Fibroblast of skin of scalp (primary cell): ENCODE results near the gene PRR22.

ENCODE experiments used
- DNase-seq: peaks from one replicate; pipeline ENCODE4 v3.0.0-alpha.2; 2013

The PRR22 gene

DNA sequence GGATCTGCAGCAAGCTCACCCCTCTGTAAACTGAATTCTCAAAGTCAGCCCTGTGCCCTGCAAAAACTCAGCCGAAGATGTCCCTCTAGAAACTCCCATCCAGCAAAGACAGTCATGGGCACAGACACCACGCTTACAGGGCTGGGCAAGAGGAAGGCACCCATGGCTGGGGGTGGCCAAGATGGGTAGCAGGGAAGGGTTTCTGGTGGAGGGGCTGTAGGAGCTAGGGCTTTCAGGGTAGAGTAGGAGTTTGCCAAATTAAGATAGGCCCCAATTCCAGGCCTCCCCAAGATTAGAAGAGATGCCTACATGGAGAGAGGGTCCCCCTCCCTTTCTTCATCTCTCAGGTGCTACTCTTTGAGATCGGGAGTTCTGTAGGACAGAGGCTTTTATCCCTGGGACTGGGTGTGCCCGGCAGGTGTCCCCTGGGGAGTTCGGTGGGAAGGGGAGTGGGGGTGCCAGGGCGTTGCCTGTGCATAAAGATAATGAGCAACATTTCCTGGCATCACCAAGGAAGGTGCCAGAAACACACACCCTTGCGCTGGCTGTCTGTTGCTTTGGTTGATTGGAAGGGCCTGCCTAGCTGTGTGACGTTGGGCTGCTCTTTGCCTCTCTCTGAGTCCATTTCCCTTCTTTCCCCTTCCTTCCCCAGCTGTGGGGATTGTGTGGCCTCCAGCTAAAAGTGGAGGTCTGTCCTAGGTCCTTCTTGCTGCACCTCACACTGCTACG is 29.7 kb upstream of the PRR22 start:
- DNase-seq = no peak

DNA sequence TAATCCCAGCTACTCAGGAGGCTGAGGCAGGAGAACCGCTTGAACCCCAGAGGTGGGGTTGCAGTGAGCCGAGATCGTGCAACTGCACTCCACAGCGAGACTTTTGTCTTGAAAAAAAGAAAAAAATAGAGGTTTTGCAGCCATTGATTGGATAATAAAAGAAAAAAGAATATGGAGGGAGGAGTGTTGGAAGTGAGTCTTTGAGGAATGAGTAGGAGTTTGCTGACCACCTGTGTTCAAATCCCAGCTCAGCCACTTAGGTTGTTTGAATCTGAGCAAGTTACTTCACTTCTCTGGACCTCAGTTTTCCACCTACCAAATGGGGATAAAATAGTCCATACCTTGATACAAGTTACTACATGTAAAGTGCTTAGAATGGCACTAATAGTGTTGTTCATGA is 26.6 kb upstream of the PRR22 start:
- DNase-seq = no peak

GRCh38 chr19:5809469-5809868 is 24.9 kb upstream of the PRR22 start:
- DNase-seq = no peak

GRCh38 chr19:5809053-5809452 is 24.5 kb upstream of the PRR22 start:
- DNase-seq = no peak

GRCh38 chr19:5808120-5808816 is 23.7 kb upstream of the PRR22 start:
- DNase-seq = no peak

GRCh38 chr19:5806905-5807304 is 22.4 kb upstream of the PRR22 start:
- no peak for DNase-seq

DNA sequence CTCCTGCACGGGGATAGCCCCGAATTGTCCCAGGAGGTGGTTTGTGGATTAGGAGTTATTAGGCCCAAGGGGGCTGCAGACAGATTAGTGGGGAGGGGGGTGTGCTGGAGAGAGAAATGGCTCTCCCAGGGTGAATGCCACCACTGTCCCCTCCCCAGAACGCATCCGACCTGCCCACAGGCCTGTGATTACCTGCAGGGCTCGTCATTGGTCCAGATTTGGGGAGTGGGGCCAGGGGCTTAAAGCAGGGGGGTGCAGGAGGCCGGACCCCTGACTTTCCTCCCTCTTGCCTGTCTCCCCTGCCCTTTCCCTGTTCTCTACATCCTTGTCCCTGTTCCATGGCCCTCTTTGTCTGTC is 21.6 kb upstream of the PRR22 start:
- DNase-seq = no peak

DNA sequence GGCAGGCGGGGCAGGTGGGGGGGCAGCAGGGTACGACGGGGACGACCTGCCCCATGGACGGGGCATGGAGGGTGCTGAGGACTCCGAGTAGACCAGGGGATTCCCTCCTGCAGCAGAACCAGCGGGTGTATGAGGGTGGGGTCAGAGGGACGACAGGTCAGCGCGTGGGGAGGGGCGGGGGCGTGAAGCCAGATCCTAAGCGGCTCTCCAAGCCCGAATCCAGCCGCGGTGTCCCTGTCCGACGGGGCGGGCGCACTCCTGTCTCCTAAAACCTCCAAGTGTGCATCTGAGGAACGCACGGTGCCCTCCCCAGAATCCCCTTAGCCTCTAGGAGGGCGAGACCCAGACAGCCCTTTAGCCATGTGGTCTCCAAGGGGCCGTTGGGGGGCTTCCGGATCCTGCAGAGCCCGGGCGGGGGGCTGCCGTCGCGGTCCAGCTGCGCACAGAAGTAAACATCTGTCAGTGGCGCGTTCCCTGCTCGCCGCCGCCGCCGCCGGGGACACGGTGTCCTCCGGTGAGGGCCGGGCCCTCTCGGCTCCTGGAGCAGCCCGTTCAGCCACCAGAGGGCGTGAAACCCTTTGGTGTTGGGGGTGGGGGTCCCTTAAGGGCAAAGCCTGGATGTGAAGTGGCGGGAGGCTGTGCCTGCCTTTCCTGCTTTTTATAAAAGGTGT is 21.1 kb upstream of the PRR22 start:
- DNase-seq = peak; percentile 56

- DNase-seq = no peak
Measured at GRCh38 chr19:5804516-5805461, 20.2 kb upstream of the PRR22 start, which contains the start of gene NRTN. TSS of gene NRTN (plus strand) at chr19:5805067. CDS start at chr19:5824166, 19,099 bp downstream.

- peak; percentile 88 for DNase-seq
Measured at GRCh38 chr19:5803752-5804515, 19.4 kb upstream of the PRR22 start.

GRCh38 chr19:5803441-5803751 is 18.9 kb upstream of the PRR22 start:
- no peak for DNase-seq

DNA sequence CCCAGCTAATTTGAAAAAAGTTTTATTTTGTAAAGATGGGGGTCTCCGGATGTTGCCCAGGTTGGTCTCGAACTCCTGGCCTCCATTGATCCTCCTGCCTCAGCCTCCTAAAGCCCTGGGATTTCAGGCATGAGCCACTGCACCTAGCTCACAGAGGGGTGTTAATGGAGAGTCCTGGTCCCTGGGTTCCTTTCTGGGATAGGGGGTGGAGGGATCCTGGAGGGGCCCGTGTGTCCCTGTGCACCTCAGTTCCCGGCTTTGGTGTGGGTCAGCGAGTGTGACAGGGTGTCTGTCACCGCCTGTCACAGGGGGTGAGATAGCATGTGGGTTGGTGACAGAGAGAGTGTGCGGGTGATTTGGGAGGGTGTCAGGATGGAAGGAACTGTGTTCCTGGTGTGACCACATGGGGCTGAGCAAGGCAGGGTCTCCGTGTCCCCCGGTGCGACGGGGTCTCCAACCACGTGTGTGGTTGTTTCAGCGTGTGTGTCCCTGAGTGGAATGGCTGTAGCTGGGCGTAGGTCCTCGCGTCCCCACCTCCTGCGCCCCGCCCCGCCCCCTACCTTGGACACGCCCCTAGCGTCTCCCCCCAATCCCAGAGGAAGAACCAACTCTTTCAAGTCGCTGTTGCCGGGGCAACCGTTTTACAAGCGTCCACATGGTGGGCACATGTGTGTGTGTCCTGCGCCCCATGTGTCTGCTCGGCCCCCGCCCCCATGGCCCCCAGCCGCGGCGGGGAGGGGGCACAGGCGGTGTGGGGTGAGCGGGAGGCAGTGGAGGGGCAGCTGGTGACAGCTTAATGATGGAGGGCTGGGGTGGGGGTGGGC is 17.5 kb upstream of the PRR22 start:
- DNase-seq = peak; percentile 47

- no peak for DNase-seq
Measured at GRCh38 chr19:5800361-5801270, 16.1 kb upstream of the PRR22 start.

DNA sequence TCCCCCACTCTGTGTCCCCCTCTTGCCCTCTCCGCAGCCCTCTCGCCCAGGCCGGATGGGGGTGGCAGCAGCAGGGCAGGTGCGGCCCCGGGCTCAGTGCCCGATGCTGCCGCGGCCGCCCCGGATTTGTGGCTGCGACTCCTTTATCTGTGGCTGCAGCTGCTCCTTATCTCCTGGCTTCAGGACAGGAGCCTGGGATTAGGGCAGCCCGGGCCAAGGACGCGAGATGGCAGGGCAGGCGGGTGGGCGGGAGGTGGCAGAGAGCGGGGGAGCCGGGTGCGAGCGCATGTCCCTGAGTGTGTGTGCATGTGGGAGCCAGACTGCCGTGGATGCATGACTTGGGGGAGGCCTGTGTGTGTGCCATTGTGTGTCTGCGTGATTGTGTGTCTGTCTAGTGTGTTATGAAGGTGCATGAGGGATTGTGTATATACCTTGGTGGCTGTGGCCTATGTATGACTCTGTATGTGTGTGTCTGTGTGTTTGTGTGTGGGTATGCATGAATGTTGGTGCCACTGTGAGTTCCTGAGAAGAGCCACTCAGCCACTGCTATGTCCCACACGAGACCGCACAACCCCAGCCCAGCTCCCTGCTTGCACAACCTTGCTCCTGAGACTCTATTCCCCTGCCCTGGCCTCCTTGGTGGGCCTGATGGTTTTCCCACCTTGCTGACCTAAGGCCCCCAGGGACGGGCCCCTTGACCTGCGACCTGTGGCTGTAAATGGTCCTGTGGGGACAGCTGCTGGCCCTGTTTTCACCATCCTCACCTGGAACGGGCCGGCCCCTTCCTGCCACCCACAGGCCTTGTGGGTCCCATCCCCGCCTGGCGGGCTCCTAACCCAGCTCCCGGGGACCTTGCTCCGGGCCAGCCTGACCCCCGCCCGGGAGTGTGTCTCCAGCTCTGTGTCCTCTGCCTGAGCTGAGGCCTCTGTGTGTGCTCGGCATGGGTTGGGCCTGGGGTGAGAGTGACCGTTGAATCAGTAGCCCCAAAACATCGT is 15.0 kb upstream of the PRR22 start:
- DNase-seq = no peak

DNA sequence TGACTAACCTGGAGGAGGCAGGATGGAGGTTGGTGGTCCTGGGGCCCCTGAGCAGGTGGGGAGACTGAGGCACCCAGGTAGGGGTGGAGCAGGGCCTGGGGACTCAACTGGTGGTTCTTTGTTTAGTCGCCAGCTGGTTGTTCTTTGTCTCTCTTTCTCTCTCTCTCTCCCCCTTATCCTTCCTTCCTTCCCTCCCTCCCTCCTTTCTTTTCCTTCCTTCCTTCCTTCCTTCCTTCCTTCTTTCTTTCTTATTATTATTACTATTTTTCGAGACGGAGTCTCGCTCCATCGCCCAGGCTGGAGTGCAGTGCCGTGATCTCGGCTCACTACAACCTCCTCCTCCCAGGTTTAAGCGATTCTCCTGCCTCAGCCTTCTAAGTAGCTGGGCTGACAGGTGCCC is 13.7 kb upstream of the PRR22 start:
- DNase-seq = no peak

- no peak for DNase-seq
Measured at GRCh38 chr19:5795382-5795919, 10.9 kb upstream of the PRR22 start.

- no peak for DNase-seq
Measured at GRCh38 chr19:5793188-5793587, 8.6 kb upstream of the PRR22 start.

DNA sequence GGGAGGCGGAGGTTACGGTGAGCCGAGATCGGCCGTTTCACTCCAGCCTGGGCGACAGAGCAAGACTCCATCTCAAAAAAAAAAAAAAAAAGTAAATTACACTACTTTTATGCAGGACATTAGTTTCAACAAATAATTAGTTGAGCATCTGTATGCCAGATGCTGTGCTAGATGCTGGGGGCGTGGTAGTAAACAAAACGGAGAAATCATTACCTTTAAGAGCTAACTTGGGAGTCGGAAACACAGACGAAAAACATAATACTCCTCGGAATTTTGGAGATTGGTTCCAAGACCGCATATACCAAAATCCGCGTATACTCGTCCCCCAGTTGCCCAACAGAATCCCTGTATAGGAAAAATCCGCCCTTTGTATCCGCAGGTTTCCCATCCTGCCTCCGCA is 7.7 kb upstream of the PRR22 start:
- DNase-seq = no peak
